ENCODE measurements around the gene PRPSAP1. TPM values are rescaled to one million over a fixed set of nuclear protein-coding genes. Genes with fewer than 3 reads are reported as not detected.
"Not testable (repeated sequence)": the region's sequence is repeated elsewhere in the genome, so short reads cannot be mapped to it uniquely, and the experiment has no call there.

Gene PRPSAP1
- polyA plus RNA-seq, 4 donors, result 71.4 to 87.1 (median 82.8) TPM

DNA sequence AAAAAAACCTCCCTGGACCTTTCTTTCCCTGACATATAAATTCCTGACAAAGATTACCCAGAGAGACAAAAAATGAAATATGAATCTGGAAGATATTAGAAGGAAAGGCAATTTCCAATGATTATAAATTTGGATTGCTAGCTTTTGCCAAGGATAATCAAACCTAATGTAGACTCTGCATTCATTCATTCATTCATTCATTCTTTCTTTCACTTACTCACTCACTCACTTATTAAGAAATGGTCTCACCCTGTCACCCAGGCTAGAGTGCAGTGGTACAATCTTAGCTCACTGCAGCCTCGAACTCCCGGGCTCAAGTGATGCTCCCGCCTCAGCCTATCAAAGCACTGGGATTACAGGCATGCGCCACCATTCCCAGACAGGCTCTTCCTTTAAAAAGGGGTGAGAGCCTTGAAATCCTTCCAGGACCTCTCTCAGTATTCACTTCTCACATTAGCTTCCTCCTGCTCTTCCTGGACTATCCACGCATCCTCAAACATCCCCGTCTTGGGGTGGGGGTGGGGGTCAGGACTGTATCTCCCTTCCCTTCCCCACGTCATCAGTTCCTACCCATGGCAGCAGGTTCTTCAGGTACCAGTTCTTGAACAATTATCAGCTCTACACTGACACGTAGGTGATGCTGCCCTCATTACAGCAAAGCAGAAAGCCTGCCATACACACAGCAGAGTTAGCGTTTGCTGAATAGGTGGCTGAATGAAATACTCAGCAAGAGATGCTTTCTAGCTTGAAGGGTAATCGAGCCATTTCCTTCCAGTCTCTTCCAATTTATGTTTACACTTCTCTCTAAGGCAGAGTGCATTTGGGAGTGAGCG, 19.8 kb downstream of the PRPSAP1 start:
- DNase-seq (ENCODE audit: low read depth in 4 of 4, low spot score in 3 of 4), result no peak

DNA sequence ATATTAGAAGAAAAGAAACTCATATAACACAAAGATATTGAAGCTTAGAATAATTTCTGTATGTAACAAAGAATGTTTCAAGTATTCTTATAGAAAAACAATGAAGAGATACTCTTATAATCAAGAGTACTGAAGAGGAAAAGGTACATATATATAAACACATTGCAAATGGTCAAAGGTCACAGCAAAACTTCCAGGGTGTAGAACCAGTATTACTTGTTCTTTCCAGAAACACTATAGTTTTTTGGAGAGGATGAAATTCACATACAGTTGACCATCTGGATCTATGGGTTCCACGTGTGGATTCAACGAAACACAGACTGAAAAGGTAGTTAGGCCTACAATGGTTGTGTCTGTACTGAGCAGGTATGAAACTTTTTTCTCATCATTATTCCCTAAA, 22.6 kb downstream of the PRPSAP1 start:
- no peak for DNase-seq (ENCODE audit: low read depth in 4 of 4, low spot score in 3 of 4)

DNA sequence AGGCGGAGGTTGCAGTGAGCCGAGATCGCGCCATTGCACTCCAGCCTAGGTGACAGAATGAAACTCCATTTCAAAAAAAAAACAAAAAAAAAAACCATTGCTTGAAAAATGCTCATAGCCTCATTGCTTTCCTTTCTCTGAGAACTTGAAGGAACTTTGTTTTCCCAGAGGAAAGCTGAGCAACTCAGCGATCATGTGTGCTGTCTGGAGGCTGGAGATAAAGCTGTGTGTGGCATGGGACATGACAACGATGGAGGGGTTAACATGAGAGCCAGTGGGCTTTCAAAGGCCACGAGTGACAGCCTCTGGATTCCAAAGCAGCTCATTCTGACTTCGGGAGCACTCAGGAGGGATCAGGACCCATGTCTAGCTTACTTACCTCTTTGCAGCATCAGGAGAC, 24.1 kb downstream of the PRPSAP1 start:
- DNase-seq (ENCODE audit: low read depth in 4 of 4, low spot score in 3 of 4), result no peak

DNA sequence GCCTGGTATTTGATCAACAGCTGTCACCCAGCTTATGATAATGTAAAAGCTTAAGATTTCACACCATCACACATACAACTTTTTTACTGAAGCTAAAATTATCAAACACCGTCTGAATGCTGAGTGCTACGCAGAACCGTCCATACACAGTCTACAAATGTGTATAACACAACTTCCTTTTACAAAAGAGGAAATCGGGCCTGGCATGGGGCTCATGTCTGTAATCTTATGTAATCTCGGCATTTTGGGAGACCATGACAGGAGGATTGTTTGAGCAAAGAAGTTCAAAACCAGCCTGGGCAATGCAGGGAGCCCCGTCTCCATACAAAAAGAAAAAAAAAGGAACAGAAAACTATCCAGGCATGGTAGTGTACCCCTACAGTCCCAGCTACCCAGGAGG, 26.0 kb downstream of the PRPSAP1 start:
- no peak for DNase-seq (ENCODE audit: low read depth in 4 of 4, low spot score in 3 of 4)

- DNase-seq (ENCODE audit: low read depth in 4 of 4, low spot score in 3 of 4), result no peak
Measured at GRCh38 chr17:76326306-76326705, 27.4 kb downstream of the PRPSAP1 start.

- no peak for DNase-seq (ENCODE audit: low read depth in 4 of 4, low spot score in 3 of 4)
Measured at GRCh38 chr17:76318586-76318985, 35.1 kb downstream of the PRPSAP1 start.

DNA sequence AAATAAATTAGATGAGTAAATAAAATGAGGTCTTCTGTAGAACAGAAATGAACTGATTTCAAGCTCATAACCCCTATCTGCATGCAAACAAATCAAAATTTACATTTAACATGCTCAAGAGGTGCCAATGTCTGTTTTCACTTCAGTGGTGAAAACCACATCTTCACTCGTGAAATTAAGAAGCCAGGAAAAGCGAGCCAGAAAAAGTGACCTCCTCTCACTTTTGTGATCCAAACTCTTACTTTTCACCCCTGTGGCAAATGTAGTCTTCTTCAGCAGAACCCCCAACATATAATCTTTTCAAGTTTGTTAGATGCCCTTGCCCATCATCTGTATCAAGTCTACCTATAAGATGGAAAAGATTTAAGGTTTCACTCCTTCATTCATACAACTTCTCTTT, 36.2 kb downstream of the PRPSAP1 start:
- no peak for DNase-seq (ENCODE audit: low read depth in 4 of 4, low spot score in 3 of 4)

GRCh38 chr17:76314392-76315227, 39.1 kb downstream of the PRPSAP1 start:
- DNase-seq (ENCODE audit: low read depth in 4 of 4, low spot score in 3 of 4), result no peak

DNA sequence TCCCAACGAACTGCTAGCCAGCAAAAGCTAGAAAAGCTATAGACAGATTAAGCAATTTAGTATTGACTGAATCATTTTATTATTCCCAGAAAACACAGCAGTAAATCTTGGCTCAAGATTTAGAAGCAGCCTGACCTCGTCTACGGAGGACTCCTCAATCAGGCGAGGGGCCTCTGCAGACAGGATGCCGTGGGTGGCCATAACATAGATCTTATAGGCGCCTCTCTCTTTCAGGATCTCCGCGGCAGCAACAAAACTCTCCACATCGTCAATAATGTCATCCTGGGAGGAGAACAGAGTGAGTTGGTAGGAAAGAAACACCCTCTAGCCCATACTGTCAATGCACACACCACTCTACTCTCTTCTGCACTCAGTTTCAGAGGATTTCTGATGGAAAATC, 41.0 kb downstream of the PRPSAP1 start:
- DNase-seq (ENCODE audit: low read depth in 4 of 4, low spot score in 3 of 4), result no peak

GRCh38 chr17:76309461-76309860, 44.3 kb downstream of the PRPSAP1 start:
- DNase-seq (ENCODE audit: low read depth in 4 of 4, low spot score in 3 of 4), result no peak

DNA sequence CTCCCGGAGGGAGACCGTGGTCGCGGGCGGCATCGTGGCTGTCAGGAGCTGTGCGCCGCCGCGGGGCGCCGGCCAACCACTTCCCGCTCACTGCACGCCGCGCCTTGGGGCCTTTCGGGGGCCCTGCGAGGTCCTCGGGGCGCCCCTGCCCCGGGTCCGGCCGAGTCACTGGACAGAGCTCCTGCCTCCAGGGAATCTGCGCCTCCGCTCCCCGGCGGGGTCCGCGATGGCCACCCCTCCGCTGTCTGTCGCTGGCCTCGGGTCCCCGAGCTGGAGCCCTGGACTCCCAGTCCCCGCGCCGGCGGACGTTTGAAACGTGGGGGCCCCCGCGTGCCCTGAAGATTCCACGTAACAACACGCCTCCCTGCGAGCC, 45.8 kb downstream of the PRPSAP1 start, which contains the start of gene QRICH2:
Gene QRICH2 (minus strand): TSS at position 311 of the 373 bp plus-strand sequence. CDS start 278 bp downstream, at position 33.
- no peak for DNase-seq (ENCODE audit: low read depth in 4 of 4, low spot score in 3 of 4)

DNA sequence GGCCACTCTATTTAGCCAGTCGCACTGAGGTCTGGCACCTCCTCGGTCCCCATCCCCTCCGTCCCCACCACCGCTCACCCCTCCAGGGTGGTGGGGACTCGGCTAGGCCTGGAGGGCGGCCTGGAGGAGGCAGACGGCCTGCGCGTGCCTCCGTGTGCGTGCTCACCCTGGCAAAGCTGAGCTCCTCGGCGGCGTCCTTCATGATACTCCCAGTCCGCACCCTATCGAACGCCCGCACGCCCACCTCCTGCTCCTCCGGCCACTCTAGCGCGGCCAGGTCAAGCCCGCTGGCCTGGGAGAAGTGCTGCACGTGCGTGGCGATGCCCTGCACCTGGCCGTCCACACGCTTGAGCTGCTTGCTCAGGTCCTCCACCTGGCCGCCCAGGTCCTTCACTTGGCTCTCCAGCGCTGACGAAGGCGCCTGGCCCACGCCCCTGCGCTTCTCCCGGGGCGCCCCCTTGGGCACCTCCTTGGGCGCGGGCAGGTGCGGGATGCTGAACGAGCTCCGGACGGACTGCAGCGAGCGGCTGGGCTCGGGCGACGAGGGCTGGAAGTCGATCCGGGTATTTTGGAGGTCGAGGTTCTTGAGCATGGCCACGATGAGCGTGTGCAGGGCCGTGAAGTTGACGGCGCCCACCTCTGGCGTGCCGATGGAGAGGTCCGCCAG, 46.3 kb downstream of the PRPSAP1 start:
- DNase-seq (ENCODE audit: low read depth in 4 of 4, low spot score in 3 of 4), result no peak

DNA sequence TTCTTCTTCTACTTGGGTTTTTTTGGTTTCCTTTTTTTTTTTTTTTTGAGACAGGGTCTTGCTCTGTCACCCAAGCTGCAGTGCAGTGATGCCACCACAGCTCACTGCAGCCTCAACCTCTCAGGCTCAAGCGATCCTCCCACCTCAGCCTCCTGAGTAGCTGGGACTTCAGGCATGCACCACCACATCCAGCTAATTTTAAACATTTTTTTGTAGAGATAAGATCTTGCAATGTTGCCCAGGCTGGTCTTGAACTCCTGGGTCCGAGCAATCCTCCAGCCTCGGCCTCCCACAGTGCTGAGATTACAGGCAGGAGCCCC, 48.6 kb downstream of the PRPSAP1 start:
- DNase-seq (ENCODE audit: low read depth in 4 of 4, low spot score in 3 of 4), result not testable (repeated sequence)

- DNase-seq (ENCODE audit: low read depth in 4 of 4, low spot score in 3 of 4), result no peak
Measured at GRCh38 chr17:76304226-76305134, 49.2 kb downstream of the PRPSAP1 start.

- no peak for DNase-seq (ENCODE audit: low read depth in 4 of 4, low spot score in 3 of 4)
Measured at GRCh38 chr17:76297436-76297835, 56.3 kb downstream of the PRPSAP1 start.

- DNase-seq (ENCODE audit: low read depth in 4 of 4, low spot score in 3 of 4), result no peak
Measured at GRCh38 chr17:76296889-76297288, 56.8 kb downstream of the PRPSAP1 start.

GRCh38 chr17:76296186-76296585, 57.5 kb downstream of the PRPSAP1 start:
- DNase-seq (ENCODE audit: low read depth in 4 of 4, low spot score in 3 of 4), result no peak

GRCh38 chr17:76293106-76293505, 60.6 kb downstream of the PRPSAP1 start:
- DNase-seq (ENCODE audit: low read depth in 4 of 4, low spot score in 3 of 4), result no peak

DNA sequence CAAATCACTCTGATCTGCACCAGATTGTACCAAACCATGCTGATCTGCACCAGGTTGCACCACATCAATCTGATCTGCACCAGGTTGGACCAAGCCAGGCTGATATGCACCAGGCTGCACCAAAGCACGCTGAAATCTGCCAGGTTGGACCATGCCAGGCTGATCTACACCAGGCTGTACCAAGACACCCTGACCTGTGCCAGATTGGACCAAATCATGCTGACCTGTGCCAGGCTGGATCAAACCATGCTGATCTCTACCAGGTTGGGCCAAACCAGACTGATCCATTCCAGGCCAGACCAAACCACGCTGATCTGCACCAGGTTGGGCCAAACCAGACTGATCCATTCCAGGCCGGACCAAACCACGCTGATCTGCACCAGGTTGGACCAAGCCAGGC, 61.1 kb downstream of the PRPSAP1 start:
- no peak for DNase-seq (ENCODE audit: low read depth in 4 of 4, low spot score in 3 of 4)
